M059J (cell line): Measurements from ENCODE around the gene PFKFB2. TPM values are rescaled to one million over a fixed set of nuclear protein-coding genes. Genes with fewer than 3 reads are reported as not detected.
"Not testable (repeated sequence)": the region's sequence is repeated elsewhere in the genome, so short reads cannot be mapped to it uniquely, and the experiment has no call there.

Experiments
- DNase-seq: peaks from one replicate; pipeline ENCODE4 v3.0.0-alpha.2; 2012; ENCODE audit warnings: low read depth
- total RNA-seq: library from RNA; depleted of rRNA; stranded (reverse); fragments of >200 nt; shearing (Covaris generic); gene quantifications from 2 replicates; pipeline ENCODE4 v1.2.3, GENCODE V29; 2014

The PFKFB2 gene
- total RNA-seq, 1 experiment from 2014 or later = 6.5 TPM

DNA sequence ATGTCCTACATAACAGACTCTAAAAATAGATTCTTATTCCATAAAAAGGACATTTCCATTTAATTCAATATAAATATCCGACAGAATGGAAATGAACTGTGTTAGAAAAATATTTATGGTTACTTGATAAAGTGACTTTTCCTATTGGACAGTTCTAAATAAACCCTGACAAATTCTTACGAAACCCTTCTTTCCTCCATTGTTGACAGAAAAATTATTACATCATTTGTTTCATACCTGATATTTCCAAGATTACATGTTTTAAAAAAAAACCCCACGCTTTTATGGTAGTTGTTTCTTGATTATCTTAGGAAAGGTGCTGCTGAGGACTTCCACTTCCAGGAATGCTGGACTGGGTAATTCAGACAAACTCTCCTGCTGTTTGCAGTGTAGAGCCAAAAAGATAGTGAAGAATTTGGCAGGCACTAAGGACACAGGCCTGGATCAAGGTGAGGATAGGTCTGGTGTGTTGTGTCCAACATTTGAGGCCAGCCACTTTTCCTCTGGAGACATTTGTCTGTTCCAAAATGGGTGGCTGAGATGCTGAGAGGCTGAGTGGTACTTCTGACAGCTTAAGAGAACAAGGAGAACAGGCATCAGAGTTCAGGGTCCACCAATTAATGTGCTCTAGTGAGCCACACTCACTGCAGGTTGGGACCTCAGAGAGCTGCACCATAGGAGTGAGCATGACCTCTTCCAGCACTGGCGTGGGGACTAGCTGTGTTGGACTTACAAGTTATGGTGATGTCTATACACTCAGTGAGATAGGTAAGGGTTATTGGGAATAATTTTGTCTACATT lies 13.5 kb upstream of the PFKFB2 start:
- no peak for DNase-seq

DNA sequence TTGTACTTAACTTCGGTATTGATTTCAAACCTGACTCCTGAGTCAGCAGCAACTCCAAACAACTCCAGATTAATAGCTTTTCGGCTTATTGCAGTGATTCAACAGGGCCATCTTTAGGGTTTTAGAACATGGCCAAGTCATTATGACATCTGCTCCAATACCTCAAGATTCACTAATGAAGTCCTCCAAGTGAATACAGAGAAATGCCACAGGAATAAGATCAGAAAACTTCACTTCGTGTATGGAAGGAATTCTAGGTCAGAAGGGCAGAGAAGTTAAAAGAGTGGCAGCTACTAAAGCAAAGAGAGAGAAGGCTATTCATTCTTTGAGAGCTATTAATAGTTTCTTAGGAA lies 12.9 kb upstream of the PFKFB2 start:
- peak; percentile 60 for DNase-seq

- not testable (repeated sequence) for DNase-seq
These were observed 11.7 kb upstream of the PFKFB2 start for GRCh38 chr1:207041397-207041796.

DNA sequence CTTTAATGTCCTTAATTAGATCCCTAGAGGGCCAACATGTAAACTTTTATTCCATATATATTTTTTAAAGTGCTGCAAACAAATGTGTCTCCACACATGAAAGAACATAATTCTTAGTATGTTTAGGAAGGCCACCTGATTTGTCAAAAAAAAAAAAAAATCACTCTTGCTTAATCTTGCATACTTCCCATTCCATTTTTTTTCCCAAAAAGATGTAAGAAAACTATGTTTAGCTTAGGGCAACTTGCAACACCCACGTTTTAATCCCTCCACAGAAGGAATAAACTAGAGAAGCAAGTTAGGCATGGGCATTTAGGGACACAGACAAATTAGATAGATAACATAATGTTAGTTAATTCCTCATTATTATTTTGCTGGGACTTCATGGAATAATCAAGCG lies 7.6 kb upstream of the PFKFB2 start:
- DNase-seq = no peak

DNA sequence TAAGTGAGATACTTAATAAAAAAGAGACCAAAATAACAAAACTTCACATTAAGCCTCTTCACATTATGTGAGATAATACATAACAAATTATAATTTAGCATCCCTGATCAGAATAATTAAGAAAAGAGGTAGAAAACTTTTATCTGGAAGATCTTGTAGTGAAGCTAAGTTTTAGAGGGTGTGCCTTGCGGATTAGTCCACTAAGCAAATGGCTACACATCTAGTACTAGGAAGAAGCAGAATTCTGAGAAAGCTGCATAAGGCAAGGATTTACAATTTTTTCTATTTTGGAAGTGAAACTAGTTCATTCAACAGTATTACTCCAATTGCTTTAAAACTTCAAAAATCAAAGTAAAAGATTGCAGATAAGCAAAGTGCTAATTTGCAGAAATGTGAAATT lies 5.6 kb upstream of the PFKFB2 start:
- DNase-seq = no peak

GRCh38 chr1:207048041-207048440 lies 5.0 kb upstream of the PFKFB2 start:
- DNase-seq = no peak

GRCh38 chr1:207049054-207049453 lies 4.0 kb upstream of the PFKFB2 start:
- DNase-seq = no peak

- no peak for DNase-seq
These were observed 3.6 kb upstream of the PFKFB2 start for GRCh38 chr1:207049514-207049913.

DNA sequence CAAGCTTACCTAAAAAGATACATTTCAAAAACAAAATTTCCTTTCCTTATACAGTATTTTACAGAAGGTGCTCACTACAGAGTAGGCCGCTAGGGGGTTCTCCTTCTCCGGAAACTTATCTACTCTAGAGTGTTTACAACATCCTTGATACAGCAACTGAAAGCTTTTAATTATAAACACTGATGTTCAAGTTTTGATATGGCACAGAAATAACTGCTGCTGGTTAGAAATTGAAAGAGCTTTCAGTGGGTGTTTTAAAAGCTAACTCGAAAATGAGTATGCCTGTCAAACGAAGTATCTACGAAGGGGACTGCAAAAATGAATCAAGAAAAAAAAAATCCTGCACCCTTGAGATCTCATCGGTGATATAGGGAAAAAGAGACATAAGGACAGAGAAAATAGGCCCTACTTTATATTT lies 3.1 kb upstream of the PFKFB2 start:
- peak; percentile 69 for DNase-seq

- peak; percentile 94 for DNase-seq
These were observed 2.4 kb upstream of the PFKFB2 start for GRCh38 chr1:207050480-207051190.

GRCh38 chr1:207051191-207051943 lies 1.7 kb upstream of the PFKFB2 start, which contains the start of gene YOD1:
Gene YOD1, minus strand, starts transcription at chr1:207051208. Its CDS starts 178 bp downstream, at chr1:207051030.
- peak; percentile 96 for DNase-seq

GRCh38 chr1:207054491-207054890 lies 1.4 kb downstream of the PFKFB2 start:
- no peak for DNase-seq

DNA sequence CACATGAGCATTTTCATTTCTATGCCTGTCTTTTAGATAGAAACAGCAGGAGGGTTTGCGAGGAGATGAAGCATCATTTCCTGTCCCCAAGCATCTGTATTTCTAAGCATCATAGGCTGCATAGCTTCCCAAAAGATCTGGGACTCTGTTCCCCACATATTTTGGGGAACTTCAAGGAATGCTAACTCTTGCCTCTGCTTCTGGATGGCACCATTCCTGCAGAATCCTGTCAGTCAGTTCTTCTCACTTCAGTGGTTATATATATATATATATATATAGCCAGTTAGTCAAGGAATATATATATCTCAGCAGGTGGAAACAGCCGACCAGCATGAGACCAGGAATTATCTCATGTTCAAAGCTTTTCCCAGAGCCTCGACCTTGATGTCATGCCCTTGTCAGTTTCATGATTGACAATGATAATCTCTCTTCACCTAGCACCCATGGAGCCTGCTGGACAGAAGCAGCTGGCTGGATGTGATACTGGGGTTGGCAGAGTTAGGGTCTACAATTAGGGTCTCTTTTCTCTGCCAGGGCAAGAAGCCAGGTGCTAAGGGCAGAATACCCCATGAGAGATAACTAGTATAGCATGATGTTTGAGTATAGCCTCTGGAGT lies 2.4 kb downstream of the PFKFB2 start:
- DNase-seq = no peak

DNA sequence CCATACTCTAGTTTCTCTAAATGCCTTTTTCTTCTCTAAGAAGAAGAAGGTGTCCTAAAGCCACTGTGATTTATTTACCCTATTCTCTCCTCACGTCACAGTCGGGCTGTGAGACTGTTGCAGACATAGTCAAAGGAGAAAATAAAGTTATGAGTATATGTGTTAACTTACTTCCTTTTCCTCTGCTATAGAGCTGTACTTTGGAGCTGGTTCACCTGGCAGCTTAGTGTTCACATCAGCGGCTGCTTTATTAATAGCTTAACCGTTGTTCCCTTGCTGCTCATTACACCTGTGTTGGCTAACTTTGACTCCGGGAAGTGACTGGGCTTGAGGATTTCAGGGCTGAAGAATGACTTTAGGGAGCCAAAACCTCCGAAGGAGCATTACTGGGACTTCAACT lies 3.6 kb downstream of the PFKFB2 start:
- DNase-seq = no peak

DNA sequence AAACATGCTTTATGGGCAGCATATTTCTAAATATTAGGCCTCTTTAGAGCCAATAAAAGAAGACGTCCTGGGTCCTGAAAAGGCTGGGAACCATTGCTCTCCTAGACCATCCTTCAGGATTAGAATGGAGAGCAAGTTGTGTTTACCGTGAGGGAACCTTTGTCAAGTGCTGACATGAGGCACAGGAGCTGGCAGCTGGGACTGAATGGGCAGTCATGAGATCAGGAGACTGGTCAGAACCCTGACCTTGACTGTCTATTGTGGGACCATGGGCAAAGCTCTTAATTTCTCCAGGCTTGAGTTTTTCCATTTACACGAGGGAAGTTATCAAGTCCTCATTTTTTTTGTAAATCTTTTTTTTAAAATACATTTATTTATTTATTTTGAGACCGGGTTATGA lies 5.2 kb downstream of the PFKFB2 start:
- no peak for DNase-seq

DNA sequence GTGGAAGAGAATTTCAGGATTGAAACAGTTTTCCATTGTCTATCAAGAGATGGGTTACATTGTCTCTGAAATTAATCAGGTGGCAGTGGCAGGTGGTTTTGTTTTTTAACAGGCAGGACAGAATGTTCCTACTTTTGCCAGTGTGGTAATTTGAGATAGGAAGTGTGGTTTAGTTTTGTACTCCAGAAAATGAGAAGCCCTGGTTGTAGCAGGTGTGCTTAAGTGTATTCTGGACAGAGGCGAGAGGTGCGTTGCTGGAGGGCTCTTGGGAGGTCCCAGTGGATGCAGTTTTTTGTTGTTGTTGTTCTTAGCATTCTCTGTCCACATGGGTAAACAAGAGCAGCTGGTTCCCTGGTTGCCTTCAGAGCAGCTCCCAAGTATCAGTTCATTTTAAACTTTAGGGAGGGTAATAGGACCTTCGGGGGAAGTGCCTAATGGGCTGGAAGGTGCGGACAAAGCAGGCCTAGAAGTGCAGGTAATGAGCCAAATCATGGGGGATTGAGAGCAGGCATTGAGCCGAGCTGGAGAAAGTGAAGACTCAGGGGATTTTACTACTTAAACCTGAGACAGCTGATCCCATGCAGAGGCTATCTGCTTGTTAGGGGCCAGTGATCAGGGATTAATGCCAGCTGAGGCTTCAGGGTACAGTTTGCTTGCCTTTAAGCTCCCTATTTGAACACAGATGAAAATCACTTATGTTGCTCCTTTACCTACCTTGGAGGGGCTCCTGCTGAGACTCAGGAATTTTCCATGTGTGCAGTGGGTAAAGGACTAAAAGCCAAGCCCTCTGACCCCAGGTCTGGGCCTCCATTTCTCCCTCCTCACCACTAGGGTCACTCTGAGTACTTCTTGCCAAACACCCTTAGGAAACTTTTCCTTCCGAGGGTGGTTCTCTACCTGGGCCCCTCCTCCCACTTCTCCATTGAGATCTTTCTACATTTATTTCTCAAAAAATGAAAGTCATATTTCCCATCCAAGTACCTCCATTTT lies 6.1 kb downstream of the PFKFB2 start:
- no peak for DNase-seq

GRCh38 chr1:207059881-207060280 lies 6.8 kb downstream of the PFKFB2 start:
- no peak for DNase-seq

DNA sequence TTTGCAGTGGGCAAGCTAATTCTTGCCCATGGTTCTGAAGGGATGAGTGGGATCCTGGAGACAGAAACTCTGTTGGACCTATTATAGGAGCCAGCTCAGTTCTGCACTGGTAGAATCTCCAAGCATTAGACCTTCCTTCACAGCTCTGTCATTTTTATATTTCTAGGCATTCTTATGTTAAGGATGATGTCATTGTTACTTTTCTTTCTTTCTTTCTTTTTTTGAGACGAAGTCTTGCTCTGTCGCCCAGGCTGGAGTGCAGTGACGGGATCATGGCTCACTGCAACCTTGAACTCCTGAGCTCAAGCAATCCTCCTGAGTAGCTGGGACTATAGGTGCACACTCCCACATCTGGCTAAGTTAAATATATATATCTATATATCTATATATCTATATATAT lies 7.5 kb downstream of the PFKFB2 start:
- DNase-seq = no peak

DNA sequence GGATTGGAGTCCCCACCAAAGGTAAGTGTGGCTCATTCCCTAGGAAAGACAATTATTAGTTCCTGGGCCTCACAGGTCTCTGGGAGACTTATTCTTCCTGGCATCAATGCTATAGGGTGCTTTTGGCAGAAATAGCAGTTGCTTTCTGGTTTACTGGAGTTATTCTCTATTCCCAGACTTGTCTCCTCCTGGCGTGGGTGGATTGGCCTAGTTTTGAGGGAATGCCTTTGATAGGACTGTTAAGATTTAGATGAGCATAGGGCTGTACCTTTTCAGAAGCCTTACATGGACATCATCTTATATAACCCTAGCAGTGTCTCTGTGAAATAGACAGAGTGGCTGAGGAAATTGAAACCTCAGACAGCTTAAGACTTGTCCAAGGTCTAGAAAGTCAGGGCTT lies 9.0 kb downstream of the PFKFB2 start:
- no peak for DNase-seq

GRCh38 chr1:207063014-207063413 lies 9.9 kb downstream of the PFKFB2 start:
- DNase-seq = no peak

- DNase-seq = no peak
These were observed 11.5 kb downstream of the PFKFB2 start for GRCh38 chr1:207064561-207064960.
